ENCODE measurements around the gene CHIT1. TPM values are rescaled to one million over a fixed set of nuclear protein-coding genes. Genes with fewer than 3 reads are reported as not detected.
"Not testable (repeated sequence)": the region's sequence is repeated elsewhere in the genome, so short reads cannot be mapped to it uniquely, and the experiment has no call there.

The CHIT1 gene
- polyA plus RNA-seq, 1 donor: 0.10 TPM

GRCh38 chr1:203266140-203266539, 36.7 kb upstream of the CHIT1 start:
- not testable (repeated sequence) for DNase-seq

- DNase-seq: no peak
These were observed 36.1 kb upstream of the CHIT1 start for GRCh38 chr1:203265541-203265940.

- DNase-seq: no peak
These were observed 34.6 kb upstream of the CHIT1 start for GRCh38 chr1:203264052-203264501.

GRCh38 chr1:203263496-203263895, 34.0 kb upstream of the CHIT1 start:
- DNase-seq: no peak

- DNase-seq: not testable (repeated sequence)
These were observed 27.2 kb upstream of the CHIT1 start for GRCh38 chr1:203256636-203257035.

GRCh38 chr1:203254782-203255181, 25.3 kb upstream of the CHIT1 start:
- not testable (repeated sequence) for DNase-seq

- no peak for DNase-seq
These were observed 23.2 kb upstream of the CHIT1 start for GRCh38 chr1:203252678-203253077.

- no peak for DNase-seq
These were observed 22.0 kb upstream of the CHIT1 start for GRCh38 chr1:203251466-203251865.

GRCh38 chr1:203250911-203251310, 21.4 kb upstream of the CHIT1 start:
- no peak for DNase-seq

- no peak for DNase-seq
These were observed 15.3 kb upstream of the CHIT1 start for GRCh38 chr1:203244776-203245175.

GRCh38 chr1:203241708-203242107, 12.2 kb upstream of the CHIT1 start:
- not testable (repeated sequence) for DNase-seq

GRCh38 chr1:203239526-203240305, 10.2 kb upstream of the CHIT1 start:
- DNase-seq: no peak

GRCh38 chr1:203239081-203239480, 9.6 kb upstream of the CHIT1 start:
- no peak for DNase-seq

- DNase-seq: no peak
These were observed 9.1 kb upstream of the CHIT1 start for GRCh38 chr1:203238535-203238934.

GRCh38 chr1:203234901-203235300, 5.4 kb upstream of the CHIT1 start:
- DNase-seq: not testable (repeated sequence)

- DNase-seq: no peak
These were observed 803 bp downstream of the CHIT1 start for GRCh38 chr1:203228670-203229069.

- DNase-seq: no peak
These were observed 1.9 kb downstream of the CHIT1 start for GRCh38 chr1:203227371-203228083.

- DNase-seq: no peak
These were observed 4.4 kb downstream of the CHIT1 start for GRCh38 chr1:203225071-203225470.

- no peak for DNase-seq
These were observed 6.3 kb downstream of the CHIT1 start for GRCh38 chr1:203223012-203223775.

GRCh38 chr1:203219934-203220333, 9.5 kb downstream of the CHIT1 start:
- no peak for DNase-seq

GRCh38 chr1:203219171-203219570, 10.3 kb downstream of the CHIT1 start:
- DNase-seq: no peak

- no peak for DNase-seq
These were observed 11.8 kb downstream of the CHIT1 start for GRCh38 chr1:203217668-203218067.
